ENCODE results near the gene ATP5F1E. TPM values are rescaled to one million over a fixed set of nuclear protein-coding genes. Genes with fewer than 3 reads are reported as not detected.

Gene ATP5F1E
- total RNA-seq, 1 experiment from 2014 or later: 41.1 TPM

DNA sequence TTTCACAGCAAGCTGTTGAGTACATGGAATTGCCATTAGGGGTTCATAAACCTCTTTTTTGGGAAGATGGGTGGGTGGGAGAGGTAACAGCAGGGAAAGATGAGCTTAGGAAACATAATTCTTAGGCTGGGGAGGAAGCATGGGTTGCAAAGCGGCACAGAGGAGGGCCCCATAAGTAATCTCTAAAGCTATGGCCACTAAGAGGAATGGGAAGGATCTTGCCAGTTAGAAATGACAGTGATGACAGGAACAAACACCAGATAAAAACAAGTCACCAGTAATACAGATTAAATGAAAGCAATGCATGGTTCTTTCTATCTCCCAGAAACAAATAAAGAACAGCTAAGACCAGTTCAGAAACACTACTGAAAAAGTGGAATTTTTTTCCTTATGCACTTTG is 41.4 kb upstream of the ATP5F1E start:
- TF ChIP-seq ZBTB21 (CRISPR knock-in tag; IDR thresholded peaks at IDR 0.05; ENCODE audit: borderline replicate concordance) (no peak), ZNF396 (CRISPR knock-in tag; IDR thresholded peaks at IDR 0.05; ENCODE audit: borderline replicate concordance) (no peak), FOXK1 (CRISPR knock-in tag; IDR thresholded peaks at IDR 0.05) (no peak), HMGA2 (CRISPR knock-in tag; IDR thresholded peaks at IDR 0.05) (no peak), CREB1 (CRISPR knock-in tag; IDR thresholded peaks at IDR 0.05) (no peak)
- TF ChIP-seq, protein P1, sequence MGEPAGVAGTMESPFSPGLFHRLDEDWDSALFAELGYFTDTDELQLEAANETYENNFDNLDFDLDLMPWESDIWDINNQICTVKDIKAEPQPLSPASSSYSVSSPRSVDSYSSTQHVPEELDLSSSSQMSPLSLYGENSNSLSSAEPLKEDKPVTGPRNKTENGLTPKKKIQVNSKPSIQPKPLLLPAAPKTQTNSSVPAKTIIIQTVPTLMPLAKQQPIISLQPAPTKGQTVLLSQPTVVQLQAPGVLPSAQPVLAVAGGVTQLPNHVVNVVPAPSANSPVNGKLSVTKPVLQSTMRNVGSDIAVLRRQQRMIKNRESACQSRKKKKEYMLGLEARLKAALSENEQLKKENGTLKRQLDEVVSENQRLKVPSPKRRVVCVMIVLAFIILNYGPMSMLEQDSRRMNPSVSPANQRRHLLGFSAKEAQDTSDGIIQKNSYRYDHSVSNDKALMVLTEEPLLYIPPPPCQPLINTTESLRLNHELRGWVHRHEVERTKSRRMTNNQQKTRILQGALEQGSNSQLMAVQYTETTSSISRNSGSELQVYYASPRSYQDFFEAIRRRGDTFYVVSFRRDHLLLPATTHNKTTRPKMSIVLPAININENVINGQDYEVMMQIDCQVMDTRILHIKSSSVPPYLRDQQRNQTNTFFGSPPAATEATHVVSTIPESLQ (CRISPR knock-in tag; IDR thresholded peaks at IDR 0.05): no peak
- TF ChIP-seq, protein P2, sequence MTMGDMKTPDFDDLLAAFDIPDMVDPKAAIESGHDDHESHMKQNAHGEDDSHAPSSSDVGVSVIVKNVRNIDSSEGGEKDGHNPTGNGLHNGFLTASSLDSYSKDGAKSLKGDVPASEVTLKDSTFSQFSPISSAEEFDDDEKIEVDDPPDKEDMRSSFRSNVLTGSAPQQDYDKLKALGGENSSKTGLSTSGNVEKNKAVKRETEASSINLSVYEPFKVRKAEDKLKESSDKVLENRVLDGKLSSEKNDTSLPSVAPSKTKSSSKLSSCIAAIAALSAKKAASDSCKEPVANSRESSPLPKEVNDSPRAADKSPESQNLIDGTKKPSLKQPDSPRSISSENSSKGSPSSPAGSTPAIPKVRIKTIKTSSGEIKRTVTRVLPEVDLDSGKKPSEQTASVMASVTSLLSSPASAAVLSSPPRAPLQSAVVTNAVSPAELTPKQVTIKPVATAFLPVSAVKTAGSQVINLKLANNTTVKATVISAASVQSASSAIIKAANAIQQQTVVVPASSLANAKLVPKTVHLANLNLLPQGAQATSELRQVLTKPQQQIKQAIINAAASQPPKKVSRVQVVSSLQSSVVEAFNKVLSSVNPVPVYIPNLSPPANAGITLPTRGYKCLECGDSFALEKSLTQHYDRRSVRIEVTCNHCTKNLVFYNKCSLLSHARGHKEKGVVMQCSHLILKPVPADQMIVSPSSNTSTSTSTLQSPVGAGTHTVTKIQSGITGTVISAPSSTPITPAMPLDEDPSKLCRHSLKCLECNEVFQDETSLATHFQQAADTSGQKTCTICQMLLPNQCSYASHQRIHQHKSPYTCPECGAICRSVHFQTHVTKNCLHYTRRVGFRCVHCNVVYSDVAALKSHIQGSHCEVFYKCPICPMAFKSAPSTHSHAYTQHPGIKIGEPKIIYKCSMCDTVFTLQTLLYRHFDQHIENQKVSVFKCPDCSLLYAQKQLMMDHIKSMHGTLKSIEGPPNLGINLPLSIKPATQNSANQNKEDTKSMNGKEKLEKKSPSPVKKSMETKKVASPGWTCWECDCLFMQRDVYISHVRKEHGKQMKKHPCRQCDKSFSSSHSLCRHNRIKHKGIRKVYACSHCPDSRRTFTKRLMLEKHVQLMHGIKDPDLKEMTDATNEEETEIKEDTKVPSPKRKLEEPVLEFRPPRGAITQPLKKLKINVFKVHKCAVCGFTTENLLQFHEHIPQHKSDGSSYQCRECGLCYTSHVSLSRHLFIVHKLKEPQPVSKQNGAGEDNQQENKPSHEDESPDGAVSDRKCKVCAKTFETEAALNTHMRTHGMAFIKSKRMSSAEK (CRISPR knock-in tag; IDR thresholded peaks at IDR 0.05; ENCODE audit: borderline replicate concordance): no peak
- TF ChIP-seq, protein P3, sequence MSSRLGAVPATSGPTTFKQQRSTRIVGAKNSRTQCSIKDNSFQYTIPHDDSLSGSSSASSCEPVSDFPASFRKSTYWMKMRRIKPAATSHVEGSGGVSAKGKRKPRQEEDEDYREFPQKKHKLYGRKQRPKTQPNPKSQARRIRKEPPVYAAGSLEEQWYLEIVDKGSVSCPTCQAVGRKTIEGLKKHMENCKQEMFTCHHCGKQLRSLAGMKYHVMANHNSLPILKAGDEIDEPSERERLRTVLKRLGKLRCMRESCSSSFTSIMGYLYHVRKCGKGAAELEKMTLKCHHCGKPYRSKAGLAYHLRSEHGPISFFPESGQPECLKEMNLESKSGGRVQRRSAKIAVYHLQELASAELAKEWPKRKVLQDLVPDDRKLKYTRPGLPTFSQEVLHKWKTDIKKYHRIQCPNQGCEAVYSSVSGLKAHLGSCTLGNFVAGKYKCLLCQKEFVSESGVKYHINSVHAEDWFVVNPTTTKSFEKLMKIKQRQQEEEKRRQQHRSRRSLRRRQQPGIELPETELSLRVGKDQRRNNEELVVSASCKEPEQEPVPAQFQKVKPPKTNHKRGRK (CRISPR knock-in tag; IDR thresholded peaks at IDR 0.05; ENCODE audit: borderline replicate concordance): no peak
- CTCF ChIA-PET: interaction anchor here (1.2 to 1.6 kb wide), 3 partner anchors 9 to 382 kb away, joined by 3 to 5 read pairs (median 3); no protein-coding TSS in a partner anchor
- H3K36me3 Mint-ChIP-seq: no peaks in the 10 kb centered on the region
- DNase-seq (ENCODE audit: low spot score) (no peak), ATAC-seq (no peak)
- peaks cover 6% of the 10 kb centered on the region for H3K4me1 Mint-ChIP-seq
- peaks cover 23% of the 10 kb centered on the region for H3K27me3 Mint-ChIP-seq (ENCODE audit: low read depth)
- POLR2A ChIA-PET: no interaction called here
- no peaks in the 10 kb centered on the region for H3K9me3 Mint-ChIP-seq
- no peak overlapping the region for H3K27ac Mint-ChIP-seq
- H3K4me3 Mint-ChIP-seq: no peak overlapping the region

DNA sequence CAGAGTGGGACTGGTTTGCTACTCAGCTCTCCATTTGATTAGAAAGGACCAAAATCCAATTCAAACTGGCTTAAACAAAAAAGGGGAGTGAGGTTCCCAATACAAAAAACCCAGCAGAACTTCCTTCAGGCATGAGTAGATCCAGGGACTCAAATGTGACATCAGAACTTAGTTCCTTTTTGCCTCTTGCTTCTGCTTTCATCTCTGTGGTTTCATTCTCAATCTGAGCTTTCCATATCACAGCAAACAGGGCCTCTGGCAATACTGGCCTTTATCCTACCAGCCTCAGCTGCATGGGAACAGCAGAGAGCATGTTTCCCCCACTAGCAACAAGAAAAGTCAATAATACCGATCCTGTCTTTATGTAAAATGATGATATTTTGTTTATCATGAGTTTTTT is 39.1 kb upstream of the ATP5F1E start:
- CTCF ChIA-PET: interaction anchor here (1.0 to 2.0 kb wide), 2 partner anchors 11 to 17 kb away, joined by 3 to 6 read pairs; no protein-coding TSS in a partner anchor
- Mint-ChIP-seq H3K27ac (no peak overlapping the region), H3K27me3 (ENCODE audit: low read depth) (peaks cover 17% of the 10 kb centered on the region), H3K4me3 (no peak overlapping the region), H3K4me1 (peaks cover 10% of the 10 kb centered on the region), H3K36me3 (no peaks in the 10 kb centered on the region; the same call in 1 of the 2 replicates), H3K9me3 (peaks cover 5% of the 10 kb centered on the region)
- POLR2A ChIA-PET: no interaction called here
- ATAC-seq (no peak), DNase-seq (ENCODE audit: low spot score) (no peak)
- TF ChIP-seq, protein P4, sequence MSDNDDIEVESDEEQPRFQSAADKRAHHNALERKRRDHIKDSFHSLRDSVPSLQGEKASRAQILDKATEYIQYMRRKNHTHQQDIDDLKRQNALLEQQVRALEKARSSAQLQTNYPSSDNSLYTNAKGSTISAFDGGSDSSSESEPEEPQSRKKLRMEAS (CRISPR knock-in tag; IDR thresholded peaks at IDR 0.05): no peak
- TF ChIP-seq ZNF396 (CRISPR knock-in tag; IDR thresholded peaks at IDR 0.05; ENCODE audit: borderline replicate concordance) (no peak), FOXK1 (CRISPR knock-in tag; IDR thresholded peaks at IDR 0.05) (no peak), ZNF671 (CRISPR knock-in tag; IDR thresholded peaks at IDR 0.05) (no peak), NFYB (CRISPR knock-in tag; conservative IDR thresholded peaks at IDR 0.05; ENCODE audit: low read depth) (no peak), TP53 (CRISPR knock-in tag; IDR thresholded peaks at IDR 0.05) (no peak), ZNF263 (CRISPR knock-in tag; IDR thresholded peaks at IDR 0.05; ENCODE audit: low read depth) (no peak), MYBL2 (CRISPR knock-in tag; IDR thresholded peaks at IDR 0.05) (no peak)
- TF ChIP-seq, protein P1 (CRISPR knock-in tag; IDR thresholded peaks at IDR 0.05): no peak
- TF ChIP-seq, protein P5, sequence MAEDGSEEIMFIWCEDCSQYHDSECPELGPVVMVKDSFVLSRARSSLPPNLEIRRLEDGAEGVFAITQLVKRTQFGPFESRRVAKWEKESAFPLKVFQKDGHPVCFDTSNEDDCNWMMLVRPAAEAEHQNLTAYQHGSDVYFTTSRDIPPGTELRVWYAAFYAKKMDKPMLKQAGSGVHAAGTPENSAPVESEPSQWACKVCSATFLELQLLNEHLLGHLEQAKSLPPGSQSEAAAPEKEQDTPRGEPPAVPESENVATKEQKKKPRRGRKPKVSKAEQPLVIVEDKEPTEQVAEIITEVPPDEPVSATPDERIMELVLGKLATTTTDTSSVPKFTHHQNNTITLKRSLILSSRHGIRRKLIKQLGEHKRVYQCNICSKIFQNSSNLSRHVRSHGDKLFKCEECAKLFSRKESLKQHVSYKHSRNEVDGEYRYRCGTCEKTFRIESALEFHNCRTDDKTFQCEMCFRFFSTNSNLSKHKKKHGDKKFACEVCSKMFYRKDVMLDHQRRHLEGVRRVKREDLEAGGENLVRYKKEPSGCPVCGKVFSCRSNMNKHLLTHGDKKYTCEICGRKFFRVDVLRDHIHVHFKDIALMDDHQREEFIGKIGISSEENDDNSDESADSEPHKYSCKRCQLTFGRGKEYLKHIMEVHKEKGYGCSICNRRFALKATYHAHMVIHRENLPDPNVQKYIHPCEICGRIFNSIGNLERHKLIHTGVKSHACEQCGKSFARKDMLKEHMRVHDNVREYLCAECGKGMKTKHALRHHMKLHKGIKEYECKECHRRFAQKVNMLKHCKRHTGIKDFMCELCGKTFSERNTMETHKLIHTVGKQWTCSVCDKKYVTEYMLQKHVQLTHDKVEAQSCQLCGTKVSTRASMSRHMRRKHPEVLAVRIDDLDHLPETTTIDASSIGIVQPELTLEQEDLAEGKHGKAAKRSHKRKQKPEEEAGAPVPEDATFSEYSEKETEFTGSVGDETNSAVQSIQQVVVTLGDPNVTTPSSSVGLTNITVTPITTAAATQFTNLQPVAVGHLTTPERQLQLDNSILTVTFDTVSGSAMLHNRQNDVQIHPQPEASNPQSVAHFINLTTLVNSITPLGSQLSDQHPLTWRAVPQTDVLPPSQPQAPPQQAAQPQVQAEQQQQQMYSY (CRISPR knock-in tag; IDR thresholded peaks at IDR 0.05): no peak
- TF ChIP-seq, protein P6, sequence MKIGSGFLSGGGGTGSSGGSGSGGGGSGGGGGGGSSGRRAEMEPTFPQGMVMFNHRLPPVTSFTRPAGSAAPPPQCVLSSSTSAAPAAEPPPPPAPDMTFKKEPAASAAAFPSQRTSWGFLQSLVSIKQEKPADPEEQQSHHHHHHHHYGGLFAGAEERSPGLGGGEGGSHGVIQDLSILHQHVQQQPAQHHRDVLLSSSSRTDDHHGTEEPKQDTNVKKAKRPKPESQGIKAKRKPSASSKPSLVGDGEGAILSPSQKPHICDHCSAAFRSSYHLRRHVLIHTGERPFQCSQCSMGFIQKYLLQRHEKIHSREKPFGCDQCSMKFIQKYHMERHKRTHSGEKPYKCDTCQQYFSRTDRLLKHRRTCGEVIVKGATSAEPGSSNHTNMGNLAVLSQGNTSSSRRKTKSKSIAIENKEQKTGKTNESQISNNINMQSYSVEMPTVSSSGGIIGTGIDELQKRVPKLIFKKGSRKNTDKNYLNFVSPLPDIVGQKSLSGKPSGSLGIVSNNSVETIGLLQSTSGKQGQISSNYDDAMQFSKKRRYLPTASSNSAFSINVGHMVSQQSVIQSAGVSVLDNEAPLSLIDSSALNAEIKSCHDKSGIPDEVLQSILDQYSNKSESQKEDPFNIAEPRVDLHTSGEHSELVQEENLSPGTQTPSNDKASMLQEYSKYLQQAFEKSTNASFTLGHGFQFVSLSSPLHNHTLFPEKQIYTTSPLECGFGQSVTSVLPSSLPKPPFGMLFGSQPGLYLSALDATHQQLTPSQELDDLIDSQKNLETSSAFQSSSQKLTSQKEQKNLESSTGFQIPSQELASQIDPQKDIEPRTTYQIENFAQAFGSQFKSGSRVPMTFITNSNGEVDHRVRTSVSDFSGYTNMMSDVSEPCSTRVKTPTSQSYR (CRISPR knock-in tag; IDR thresholded peaks at IDR 0.05): no peak
